ENCODE results near the gene SLC6A13. TPM values are rescaled to one million over a fixed set of nuclear protein-coding genes. Genes with fewer than 3 reads are reported as not detected.

SLC6A13 gene
- polyA plus RNA-seq, 1 experiment = not detected

DNA sequence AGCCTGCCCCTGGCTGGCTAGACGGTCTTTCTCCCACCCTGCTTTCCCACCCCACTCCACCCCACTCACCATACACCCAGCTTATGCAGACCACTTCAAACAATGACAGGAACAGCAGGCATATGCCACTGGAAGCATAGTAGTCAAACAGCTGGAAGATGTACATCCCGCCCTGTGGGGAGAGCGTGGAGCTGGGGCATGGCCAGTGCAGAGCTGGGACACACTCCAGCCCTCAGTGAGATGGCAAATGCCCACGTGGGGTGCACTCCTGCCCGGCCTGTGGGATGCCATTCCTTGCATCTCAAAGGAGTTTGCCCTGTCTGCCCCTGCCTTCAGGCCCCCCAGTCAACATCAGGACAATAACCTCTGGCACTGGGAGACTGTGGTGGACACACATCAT lies 67.5 kb downstream of the SLC6A13 start:
- no peak for DNase-seq (ENCODE audit: low read depth)
- Histone ChIP-seq H3K27me3 (ENCODE audit: control insufficient read depth, insufficient read depth, low read length) (peaks cover 9% of the 10 kb centered on the region; the same call in 1 of the 2 replicates), H3K36me3 (ENCODE audit: control insufficient read depth, insufficient read depth, low read length) (no peaks in the 10 kb centered on the region), H3K4me3 (ENCODE audit: low read depth, low read length) (no peak overlapping the region)
- TF ChIP-seq, protein P1, sequence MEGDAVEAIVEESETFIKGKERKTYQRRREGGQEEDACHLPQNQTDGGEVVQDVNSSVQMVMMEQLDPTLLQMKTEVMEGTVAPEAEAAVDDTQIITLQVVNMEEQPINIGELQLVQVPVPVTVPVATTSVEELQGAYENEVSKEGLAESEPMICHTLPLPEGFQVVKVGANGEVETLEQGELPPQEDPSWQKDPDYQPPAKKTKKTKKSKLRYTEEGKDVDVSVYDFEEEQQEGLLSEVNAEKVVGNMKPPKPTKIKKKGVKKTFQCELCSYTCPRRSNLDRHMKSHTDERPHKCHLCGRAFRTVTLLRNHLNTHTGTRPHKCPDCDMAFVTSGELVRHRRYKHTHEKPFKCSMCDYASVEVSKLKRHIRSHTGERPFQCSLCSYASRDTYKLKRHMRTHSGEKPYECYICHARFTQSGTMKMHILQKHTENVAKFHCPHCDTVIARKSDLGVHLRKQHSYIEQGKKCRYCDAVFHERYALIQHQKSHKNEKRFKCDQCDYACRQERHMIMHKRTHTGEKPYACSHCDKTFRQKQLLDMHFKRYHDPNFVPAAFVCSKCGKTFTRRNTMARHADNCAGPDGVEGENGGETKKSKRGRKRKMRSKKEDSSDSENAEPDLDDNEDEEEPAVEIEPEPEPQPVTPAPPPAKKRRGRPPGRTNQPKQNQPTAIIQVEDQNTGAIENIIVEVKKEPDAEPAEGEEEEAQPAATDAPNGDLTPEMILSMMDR (IDR thresholded peaks at IDR 0.05; ENCODE audit: insufficient read depth, low read depth, low read length) = no peak
- ChIA-PET POLR2A (no interaction called here), CTCF (no interaction called here)

DNA sequence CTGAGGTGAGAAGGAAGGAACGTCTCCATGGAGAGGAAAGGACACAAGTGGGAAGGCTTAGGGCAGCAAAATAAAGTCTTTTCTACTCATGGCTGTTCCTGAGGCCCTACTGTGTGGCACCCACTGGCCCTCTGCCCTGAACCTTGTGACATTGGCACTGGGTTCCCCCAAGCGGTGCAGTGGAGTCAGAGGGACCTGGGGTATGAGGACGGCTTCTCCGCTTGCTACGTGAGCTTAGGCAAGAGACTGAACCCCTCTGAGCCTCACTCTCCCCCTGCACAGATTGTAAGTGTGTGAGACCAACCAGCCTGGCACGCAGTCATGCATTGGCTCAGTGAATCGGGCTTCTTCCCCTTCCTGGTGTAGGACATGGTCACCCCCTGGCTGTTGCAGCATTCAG lies 68.4 kb downstream of the SLC6A13 start:
- ChIA-PET POLR2A (no interaction called here), CTCF (no interaction called here)
- DNase-seq (ENCODE audit: low read depth) = no peak
- Histone ChIP-seq H3K4me3 (ENCODE audit: low read depth, low read length) (no peak overlapping the region), H3K27me3 (ENCODE audit: control insufficient read depth, insufficient read depth, low read length) (peaks cover 12% of the 10 kb centered on the region; the same call in 1 of the 2 replicates), H3K36me3 (ENCODE audit: control insufficient read depth, insufficient read depth, low read length) (no peaks in the 10 kb centered on the region)
- TF ChIP-seq, protein P1 (IDR thresholded peaks at IDR 0.05; ENCODE audit: insufficient read depth, low read depth, low read length) = no peak

DNA sequence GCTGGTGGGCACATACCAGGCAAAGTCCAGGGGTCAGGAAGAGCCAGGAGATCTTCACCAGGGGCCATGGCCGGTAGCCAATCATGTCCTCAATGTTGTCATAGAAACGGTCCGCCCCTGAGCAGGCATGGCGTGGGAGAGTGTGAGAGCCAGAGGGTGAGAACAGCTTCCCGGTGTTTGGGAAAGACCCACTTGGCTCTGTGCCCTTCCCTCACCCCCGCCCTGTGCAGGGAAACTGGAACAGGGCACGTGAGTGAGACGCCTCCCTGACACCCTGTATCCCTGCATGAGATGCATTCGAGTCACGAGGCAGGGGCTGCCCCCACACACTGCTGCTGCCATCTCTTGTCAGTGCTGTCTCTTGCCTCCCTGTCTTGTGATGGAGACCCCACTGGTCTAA lies 69.4 kb downstream of the SLC6A13 start:
- Histone ChIP-seq H3K27me3 (ENCODE audit: control insufficient read depth, insufficient read depth, low read length) (peaks cover 15% of the 10 kb centered on the region; the same call in 1 of the 2 replicates), H3K4me3 (ENCODE audit: low read depth, low read length) (no peak overlapping the region), H3K36me3 (ENCODE audit: control insufficient read depth, insufficient read depth, low read length) (no peaks in the 10 kb centered on the region)
- ChIA-PET CTCF (no interaction called here), POLR2A (no interaction called here)
- TF ChIP-seq, protein P1 (IDR thresholded peaks at IDR 0.05; ENCODE audit: insufficient read depth, low read depth, low read length) = no peak
- DNase-seq (ENCODE audit: low read depth) = no peak

DNA sequence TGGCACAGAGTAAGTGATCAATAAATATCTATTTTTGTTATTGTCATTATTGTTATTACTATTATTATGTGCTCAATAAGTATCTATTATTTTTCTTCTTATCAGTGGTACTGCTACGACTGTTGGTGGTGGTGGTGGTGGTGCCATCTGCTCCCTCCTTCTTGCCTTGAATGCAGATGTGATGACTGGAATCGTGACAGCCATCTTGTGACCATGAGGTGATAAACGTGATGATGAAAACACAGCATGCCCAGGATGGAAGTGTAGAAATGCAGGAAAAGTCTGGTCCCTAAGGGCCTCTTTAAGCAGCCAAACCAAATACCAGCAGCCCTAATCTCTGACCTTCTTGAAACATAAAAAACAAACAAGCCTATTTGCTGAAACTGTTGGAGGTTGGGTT lies 71.1 kb downstream of the SLC6A13 start:
- Histone ChIP-seq H3K4me3 (ENCODE audit: low read depth, low read length) (no peak overlapping the region), H3K27me3 (ENCODE audit: control insufficient read depth, insufficient read depth, low read length) (peaks cover 15% of the 10 kb centered on the region; the same call in 1 of the 2 replicates), H3K36me3 (ENCODE audit: control insufficient read depth, insufficient read depth, low read length) (no peaks in the 10 kb centered on the region)
- TF ChIP-seq, protein P1 (IDR thresholded peaks at IDR 0.05; ENCODE audit: insufficient read depth, low read depth, low read length) = no peak
- ChIA-PET POLR2A (no interaction called here), CTCF (interaction anchor here (3.3 kb wide), 1 partner anchor 8 kb away, joined by 21 read pairs; no protein-coding TSS in a partner anchor)
- DNase-seq (ENCODE audit: low read depth) = no peak

DNA sequence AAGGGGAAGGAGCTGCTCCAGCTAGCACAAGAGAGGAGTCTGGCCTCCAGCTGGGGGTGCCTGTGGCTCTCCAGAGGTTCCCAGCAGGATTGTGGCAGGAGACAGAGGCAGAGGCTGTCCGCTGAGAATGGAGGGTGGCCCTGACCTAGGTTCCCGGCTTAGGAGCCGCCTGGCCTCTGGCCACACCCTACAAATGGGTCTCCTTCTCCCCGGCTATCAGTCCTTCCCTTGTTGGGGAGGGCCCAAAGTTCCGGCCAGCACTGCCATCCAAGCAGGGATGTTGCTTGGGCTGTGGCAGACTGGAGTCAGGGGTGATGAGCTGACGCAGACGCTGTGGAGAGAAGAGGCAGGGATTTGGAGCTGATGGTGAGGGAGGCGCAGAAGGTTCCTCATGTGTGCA lies 71.8 kb downstream of the SLC6A13 start:
- H3K4me3 ChIP-seq (ENCODE audit: low read depth, low read length) = no peak overlapping the region
- TF ChIP-seq, protein P1 (IDR thresholded peaks at IDR 0.05; ENCODE audit: insufficient read depth, low read depth, low read length) = no peak
- DNase-seq (ENCODE audit: low read depth) = no peak
- H3K27me3 ChIP-seq (ENCODE audit: control insufficient read depth, insufficient read depth, low read length) = peaks cover 15% of the 10 kb centered on the region; the same call in 1 of the 2 replicates
- H3K36me3 ChIP-seq (ENCODE audit: control insufficient read depth, insufficient read depth, low read length) = no peaks in the 10 kb centered on the region
- ChIA-PET POLR2A (no interaction called here), CTCF (interaction anchor here (2.0 to 3.3 kb wide), 2 partner anchors 9 to 38 kb away, joined by 9 to 21 read pairs; no protein-coding TSS in a partner anchor)

All from BJ (cell line).